A673 (cell line): Measurements from ENCODE around the gene SOX6. TPM values are rescaled to one million over a fixed set of nuclear protein-coding genes. Genes with fewer than 3 reads are reported as not detected.
A peak's percentile ranks its signal among the peaks of the same experiment; 100 is the strongest.

Experiments
- BruUV-seq: library from RNA; stranded (reverse); fragments of 400-500 nt; replicated peaks from 2 replicates; lab custom pipeline; 2021; lab: Mats Ljungman, UMichigan
- CTCF ChIA-PET: fragments of 300-600 bp; sonication (Branson Sonifier 250); formaldehyde crosslinking; loops from one replicate; lab custom pipeline; 2022; ENCODE audit warnings: antibody characterized with exemption; lab: Charles Lee
- POLR2A ChIA-PET: fragments of 300-600 bp; sonication (Branson Sonifier 250); formaldehyde crosslinking; loops from one replicate; lab custom pipeline; 2022; ENCODE audit warnings: antibody characterized with exemption; ENCODE audit not compliant: low non-redundant PET; lab: Charles Lee
- DNase-seq: peaks from one replicate; pipeline ENCODE4 v3.0.0-alpha.2; 2015; ENCODE audit warnings: low spot score
- H3K27ac ChIP-seq: fragments of 200-600 bp; sonication (generic); 2 replicates; pipeline ENCODE4 v1.5.1; 2016; ENCODE audit warnings: mixed run types, low read depth, mild to moderate bottlenecking, mixed read lengths, antibody characterized with exemption, low read length; ENCODE audit not compliant: poor library complexity, severe bottlenecking
- H3K27me3 ChIP-seq: fragments of 200-600 bp; sonication (generic); replicated peaks from 2 replicates; pipeline ENCODE4 v1.6.1; 2017; ENCODE audit warnings: mixed run types, low read depth, mild to moderate bottlenecking, mixed read lengths, antibody characterized with exemption, low read length; ENCODE audit not compliant: insufficient read depth, poor library complexity
- H3K36me3 ChIP-seq: fragments of 200-600 bp; sonication (generic); 2 replicates; pipeline ENCODE4 v1.6.1; 2016; ENCODE audit warnings: mixed run types, mild to moderate bottlenecking, mixed read lengths, antibody characterized with exemption, low read length; ENCODE audit not compliant: insufficient read depth, poor library complexity, severe bottlenecking
- H3K4me1 ChIP-seq: fragments of 200-600 bp; sonication (generic); 2 replicates; pipeline ENCODE4 v1.6.1; 2017; ENCODE audit warnings: mixed run types, mild to moderate bottlenecking, mixed read lengths, antibody characterized with exemption, low read length; ENCODE audit not compliant: insufficient read depth, poor library complexity, severe bottlenecking
- H3K4me3 ChIP-seq: fragments of 200-600 bp; sonication (generic); 2 replicates; pipeline ENCODE4 v1.5.1; 2016; ENCODE audit warnings: low read depth, mixed run types, mild to moderate bottlenecking, mixed read lengths, low read length; ENCODE audit not compliant: poor library complexity, severe bottlenecking
- H3K9me3 ChIP-seq: fragments of 200-600 bp; sonication (generic); 2 replicates; pipeline ENCODE4 v1.6.1; 2016; ENCODE audit warnings: mixed run types, low read depth, mild to moderate bottlenecking, mixed read lengths, antibody characterized with exemption, low read length; ENCODE audit not compliant: poor library complexity, severe bottlenecking
- CTCF ChIP-seq: fragments of 300-800, 200-600 bp; sonication (generic); conservative IDR thresholded peaks from 2 replicates; pipeline ENCODE4 v1.5.1; 2017; ENCODE audit warnings: low read depth, mild to moderate bottlenecking, antibody characterized with exemption, low read length, moderate library complexity, mixed read lengths
- EZH2 ChIP-seq: fragments of 200-600 bp; sonication (generic); IDR thresholded peaks from 2 replicates; pipeline ENCODE4 v1.6.1; 2017; ENCODE audit warnings: borderline replicate concordance, low read depth, mild to moderate bottlenecking, mixed read lengths, antibody characterized with exemption, low read length; ENCODE audit not compliant: poor library complexity, severe bottlenecking
- intact Hi-C: fragments of 100-400 bp; cut with micrococcal nuclease; formaldehyde crosslinking; loops from one replicate; pipeline ENCODE4 v1.10.0; 2022; ENCODE audit not compliant: unreplicated experiment
- total RNA-seq: library from RNA; stranded (reverse); gene quantifications from 2 replicates; pipeline ENCODE4 v1.2.3, GENCODE V29; 2021

SOX6 gene
- total RNA-seq, 1 experiment from 2014 or later: 27.5 TPM

- Histone ChIP-seq H3K4me3 (no peak overlapping the region), H3K27ac (no peak overlapping the region), H3K36me3 (no peaks in the 10 kb centered on the region), H3K4me1 (peaks cover 23% of the 10 kb centered on the region), H3K9me3 (no peaks in the 10 kb centered on the region), H3K27me3 (no peaks in the 10 kb centered on the region)
- ChIA-PET CTCF (no interaction called here), POLR2A (no interaction called here)
- BruUV-seq: no TSS peak
- intact Hi-C loops: loop anchor here (10.0 kb wide), 2 partner anchors 146 to 374 kb away; no protein-coding TSS in a partner anchor
- DNase-seq: peak; percentile 29
- no peak for TF ChIP-seq CTCF
- no peak for TF ChIP-seq EZH2
These were observed 327.9 kb downstream of the SOX6 start for GRCh38 chr11:16028419-16028818.

GRCh38 chr11:16027621-16028020, 328.7 kb downstream of the SOX6 start:
- no peak for TF ChIP-seq EZH2
- TF ChIP-seq CTCF: no peak
- Histone ChIP-seq H3K27me3 (no peaks in the 10 kb centered on the region), H3K4me3 (no peak overlapping the region), H3K9me3 (no peaks in the 10 kb centered on the region), H3K36me3 (no peaks in the 10 kb centered on the region), H3K4me1 (peaks cover 31% of the 10 kb centered on the region), H3K27ac (no peak overlapping the region)
- ChIA-PET POLR2A (no interaction called here), CTCF (no interaction called here)
- intact Hi-C loops: loop anchor here (10.0 kb wide), 2 partner anchors 147 to 373 kb away; no protein-coding TSS in a partner anchor
- no TSS peak for BruUV-seq
- DNase-seq: no peak

GRCh38 chr11:16026849-16027248, 329.5 kb downstream of the SOX6 start:
- H3K4me3 ChIP-seq: no peak overlapping the region
- no peaks in the 10 kb centered on the region for H3K36me3 ChIP-seq
- no peak for TF ChIP-seq EZH2
- TF ChIP-seq CTCF: no peak
- no TSS peak for BruUV-seq
- ChIA-PET POLR2A (no interaction called here), CTCF (no interaction called here)
- DNase-seq: no peak
- H3K27me3 ChIP-seq: no peaks in the 10 kb centered on the region
- peaks cover 38% of the 10 kb centered on the region for H3K4me1 ChIP-seq
- H3K27ac ChIP-seq: no peak overlapping the region
- intact Hi-C loops: loop anchor here (10.0 kb wide), 2 partner anchors 148 to 372 kb away; no protein-coding TSS in a partner anchor
- no peaks in the 10 kb centered on the region for H3K9me3 ChIP-seq
